CD8-positive, alpha-beta memory T cell (primary cell): ENCODE data around the gene ASPSCR1. TPM values are rescaled to one million over a fixed set of nuclear protein-coding genes. Genes with fewer than 3 reads are reported as not detected.

ENCODE experiments used
- CTCF ChIA-PET: fragments of 350-600 bp; sonication (Branson Sonifier 250); formaldehyde crosslinking; loops from one replicate; lab custom pipeline; 2021; ENCODE audit warnings: antibody characterized with exemption; lab: Charles Lee
- POLR2A ChIA-PET: fragments of 350-600 bp; sonication (Branson Sonifier 250); formaldehyde crosslinking; loops from one replicate; lab custom pipeline; 2021; ENCODE audit warnings: antibody characterized with exemption; lab: Charles Lee
- DNase-seq, 5 donors: peaks; one replicate each; pipeline versions ENCODE4 v3.0.0 to v3.0.0-alpha.2; 2020 to 2022; ENCODE audit warnings: mixed read lengths in 1 of 5
- H3K27ac ChIP-seq: one replicate; pipeline ENCODE4 v1.7.0; 2013; ENCODE audit warnings: low read depth, mild to moderate bottlenecking, low read length, moderate library complexity
- H3K27me3 ChIP-seq: 2 replicates; pipeline ENCODE4 v1.7.0; 2013; ENCODE audit warnings: low read length, mild to moderate bottlenecking; ENCODE audit not compliant: insufficient read depth, poor library complexity, severe bottlenecking
- H3K36me3 ChIP-seq: 2 replicates; pipeline ENCODE4 v1.7.0; 2013; ENCODE audit warnings: mild to moderate bottlenecking, low read length, moderate library complexity; ENCODE audit not compliant: insufficient read depth
- H3K4me1 ChIP-seq: 2 replicates; pipeline ENCODE4 v1.7.0; 2013; ENCODE audit warnings: mild to moderate bottlenecking, low read length, moderate library complexity; ENCODE audit not compliant: insufficient read depth
- H3K4me3 ChIP-seq: 2 replicates; pipeline ENCODE4 v1.7.0; 2013; ENCODE audit warnings: mild to moderate bottlenecking, low read length
- H3K9me3 ChIP-seq: 2 replicates; pipeline ENCODE4 v1.7.0; 2013; ENCODE audit warnings: mild to moderate bottlenecking, low read length
- H3K27ac Mint-ChIP-seq, 8 donors: one replicate each; pipeline ENCODE4 v1.8.0; 2020 to 2021; ENCODE audit warnings: mixed read lengths in 8 of 8, mild to moderate bottlenecking in 6 of 8, inconsistent platforms in 3 of 8, moderate library complexity in 3 of 8
- H3K27me3 Mint-ChIP-seq, 2 donors: one replicate each; pipeline ENCODE4 v1.8.0; 2020 to 2021; ENCODE audit warnings: mixed read lengths in 2 of 2, mild to moderate bottlenecking in 1 of 2, moderate library complexity in 1 of 2
- H3K36me3 Mint-ChIP-seq, 3 donors: one replicate each; pipeline ENCODE4 v1.8.0; 2020 to 2021; ENCODE audit warnings: mixed read lengths in 3 of 3, inconsistent platforms in 1 of 3, mild to moderate bottlenecking in 1 of 3
- H3K4me1 Mint-ChIP-seq, 3 donors: one replicate each; pipeline ENCODE4 v1.8.0; 2020 to 2021; ENCODE audit warnings: mixed read lengths in 3 of 3, inconsistent platforms in 1 of 3, mild to moderate bottlenecking in 1 of 3
- H3K4me3 Mint-ChIP-seq, 7 donors: one replicate each; pipeline ENCODE4 v1.8.0; 2020 to 2021; ENCODE audit warnings: mixed read lengths in 7 of 7, mild to moderate bottlenecking in 6 of 7, moderate library complexity in 4 of 7, inconsistent platforms in 2 of 7
- H3K9me3 Mint-ChIP-seq, 5 donors: one replicate each; pipeline ENCODE4 v1.8.0; 2020 to 2022; ENCODE audit warnings: mixed read lengths in 5 of 5, mild to moderate bottlenecking in 3 of 5, moderate library complexity in 2 of 5, inconsistent platforms in 1 of 5
- polyA plus RNA-seq: library from polyadenylated mRNA; unstranded; fragments of 300-500 nt; fragmentation: Illumina TruSeq; gene quantifications from one replicate; pipeline ENCODE4 v1.2.3, GENCODE V29; 2021
- total RNA-seq, 2 experiments: library from RNA; stranded (reverse); gene quantifications; one replicate each; pipeline ENCODE4 v1.2.3, GENCODE V29; 2021

The ASPSCR1 gene
- total and polyA plus RNA-seq, 3 experiments from 2014 or later: 29.2 to 35.9 (median 32.0) TPM

- H3K4me3 Mint-ChIP-seq: peak overlapping the region in 1 of 7 donors; percentile 40
- no peaks in the 10 kb centered on the region for H3K27me3 ChIP-seq
Observed at GRCh38 chr17:81939881-81940385, 37.5 kb upstream of the ASPSCR1 start.

GRCh38 chr17:81940538-81941483 lies 36.6 kb upstream of the ASPSCR1 start:
- H3K4me3 ChIP-seq: no peak overlapping the region
- no peak overlapping the region for H3K27ac ChIP-seq
- ChIA-PET POLR2A (no interaction called here), CTCF (no interaction called here)
- Mint-ChIP-seq H3K4me1 (peaks cover 0 to 8% (median 4%) of the 10 kb centered on the region in 3 donors), H3K9me3 (no peaks in the 10 kb centered on the region), H3K27me3 (peaks cover 4 to 11% of the 10 kb centered on the region in 2 donors), H3K27ac (no peak overlapping the region), H3K36me3 (no peaks in the 10 kb centered on the region), H3K4me3 (no peak overlapping the region)
- no peaks in the 10 kb centered on the region for H3K27me3 ChIP-seq
- peaks cover 5% of the 10 kb centered on the region for H3K4me1 ChIP-seq
- H3K36me3 ChIP-seq: no peaks in the 10 kb centered on the region
- no peaks in the 10 kb centered on the region for H3K9me3 ChIP-seq
- DNase-seq: no peak

More at GRCh38 chr17:81939881-81940385, 37.5 kb upstream of the ASPSCR1 start:
- H3K27ac Mint-ChIP-seq: no peak overlapping the region
- no peaks in the 10 kb centered on the region for H3K36me3 ChIP-seq
- no peaks in the 10 kb centered on the region for H3K9me3 ChIP-seq
- ChIA-PET CTCF (no interaction called here), POLR2A (no interaction called here)
- no peaks in the 10 kb centered on the region for H3K36me3 Mint-ChIP-seq
- H3K27me3 Mint-ChIP-seq: peaks cover 4 to 11% of the 10 kb centered on the region in 2 donors
- H3K4me1 ChIP-seq: peaks cover 5% of the 10 kb centered on the region
- H3K4me3 ChIP-seq: no peak overlapping the region
- no peak overlapping the region for H3K27ac ChIP-seq
- peaks cover 0 to 8% (median 5%) of the 10 kb centered on the region in 3 donors for H3K4me1 Mint-ChIP-seq
- no peak for DNase-seq
- H3K9me3 Mint-ChIP-seq: no peaks in the 10 kb centered on the region

- no peaks in the 10 kb centered on the region for H3K36me3 Mint-ChIP-seq
- Histone ChIP-seq H3K36me3 (no peaks in the 10 kb centered on the region), H3K4me3 (no peak overlapping the region), H3K27me3 (no peaks in the 10 kb centered on the region), H3K9me3 (no peaks in the 10 kb centered on the region), H3K4me1 (peaks cover 3% of the 10 kb centered on the region), H3K27ac (no peak overlapping the region)
- H3K4me3 Mint-ChIP-seq: no peak overlapping the region
- H3K4me1 Mint-ChIP-seq: peaks cover 0 to 6% (median 3%) of the 10 kb centered on the region in 3 donors
- peaks cover 4 to 11% of the 10 kb centered on the region in 2 donors for H3K27me3 Mint-ChIP-seq
- H3K9me3 Mint-ChIP-seq: no peaks in the 10 kb centered on the region
- ChIA-PET POLR2A (no interaction called here), CTCF (interaction anchor here (1.8 kb wide), 1 partner anchor 18 kb away, joined by 7 read pairs; no protein-coding TSS in a partner anchor)
- H3K27ac Mint-ChIP-seq: no peak overlapping the region
- no peak for DNase-seq
Observed at GRCh38 chr17:81941484-81942166, 35.8 kb upstream of the ASPSCR1 start.

- no peaks in the 10 kb centered on the region for H3K27me3 ChIP-seq
- H3K4me3 ChIP-seq: no peak overlapping the region
- Mint-ChIP-seq H3K27ac (no peak overlapping the region), H3K4me3 (no peak overlapping the region), H3K27me3 (peaks cover 4 to 11% of the 10 kb centered on the region in 2 donors), H3K36me3 (no peaks in the 10 kb centered on the region), H3K4me1 (peaks cover 0 to 6% (median 3%) of the 10 kb centered on the region in 3 donors), H3K9me3 (no peaks in the 10 kb centered on the region)
- ChIA-PET CTCF (interaction anchor here (1.8 kb wide), 1 partner anchor 18 kb away, joined by 7 read pairs; no protein-coding TSS in a partner anchor), POLR2A (interaction anchor here (0.7 kb wide), 1 partner anchor 109 kb away, joined by 4 read pairs; no protein-coding TSS in a partner anchor)
- H3K36me3 ChIP-seq: no peaks in the 10 kb centered on the region
- H3K27ac ChIP-seq: no peak overlapping the region
- no peak for DNase-seq
- no peaks in the 10 kb centered on the region for H3K4me1 ChIP-seq
- no peaks in the 10 kb centered on the region for H3K9me3 ChIP-seq
Observed at GRCh38 chr17:81942167-81942553, 35.3 kb upstream of the ASPSCR1 start.

GRCh38 chr17:81944858-81945257 lies 32.6 kb upstream of the ASPSCR1 start:
- ChIA-PET POLR2A (no interaction called here), CTCF (interaction anchor here (1.3 to 1.7 kb wide), 2 partner anchors 14 to 16 kb away, joined by 3 to 7 read pairs; no protein-coding TSS in a partner anchor)
- H3K4me1 Mint-ChIP-seq: no peaks in the 10 kb centered on the region
- H3K4me3 Mint-ChIP-seq: no peak overlapping the region
- Histone ChIP-seq H3K9me3 (no peaks in the 10 kb centered on the region), H3K4me3 (no peak overlapping the region), H3K27ac (no peak overlapping the region), H3K4me1 (no peaks in the 10 kb centered on the region), H3K36me3 (no peaks in the 10 kb centered on the region), H3K27me3 (no peaks in the 10 kb centered on the region)
- no peaks in the 10 kb centered on the region for H3K36me3 Mint-ChIP-seq
- H3K27ac Mint-ChIP-seq: no peak overlapping the region
- no peak for DNase-seq
- peaks cover 0 to 11% of the 10 kb centered on the region in 2 donors for H3K27me3 Mint-ChIP-seq
- H3K9me3 Mint-ChIP-seq: no peaks in the 10 kb centered on the region

- Mint-ChIP-seq H3K4me1 (peaks cover 0 to 3% (median 0%) of the 10 kb centered on the region in 3 donors), H3K27ac (peak within 1 kb of the TSS in 2 of 8 donors; percentile 46 to 55), H3K27me3 (peaks cover 0 to 4% of the 10 kb centered on the region in 2 donors), H3K36me3 (no peaks in the 10 kb centered on the region), H3K9me3 (no peaks in the 10 kb centered on the region), H3K4me3 (no peak within 1 kb of the TSS)
- no peak within 1 kb of the TSS for H3K4me3 ChIP-seq
- H3K4me1 ChIP-seq: no peaks in the 10 kb centered on the region
- no peaks in the 10 kb centered on the region for H3K27me3 ChIP-seq
- no peaks in the 10 kb centered on the region for H3K9me3 ChIP-seq
- no peak for DNase-seq
- no peak within 1 kb of the TSS for H3K27ac ChIP-seq
- H3K36me3 ChIP-seq: no peaks in the 10 kb centered on the region
- POLR2A ChIA-PET: no interaction called here
- CTCF ChIA-PET: interaction anchor here (2.0 kb wide), 1 partner anchor 13 kb away, joined by 10 read pairs; no protein-coding TSS in a partner anchor
Observed at GRCh38 chr17:81947189-81947588, 30.2 kb upstream of the ASPSCR1 start, which contains the start of gene MYADML2. Gene MYADML2, minus strand, starts transcription at chr17:81947233. Its CDS starts 5,492 bp downstream, at chr17:81941741.

- H3K36me3 ChIP-seq: no peaks in the 10 kb centered on the region
- Mint-ChIP-seq H3K27me3 (no peaks in the 10 kb centered on the region), H3K4me3 (no peak overlapping the region), H3K36me3 (no peaks in the 10 kb centered on the region), H3K27ac (peak overlapping the region in 1 of 8 donors; percentile 87), H3K9me3 (no peaks in the 10 kb centered on the region), H3K4me1 (peaks cover 0 to 3% (median 0%) of the 10 kb centered on the region in 3 donors)
- ChIA-PET CTCF (interaction anchor here (2.0 kb wide), 1 partner anchor 11 kb away, joined by 10 read pairs; no protein-coding TSS in a partner anchor), POLR2A (no interaction called here)
- no peaks in the 10 kb centered on the region for H3K4me1 ChIP-seq
- no peak for DNase-seq
- H3K27ac ChIP-seq: no peak overlapping the region
- no peak overlapping the region for H3K4me3 ChIP-seq
- no peaks in the 10 kb centered on the region for H3K9me3 ChIP-seq
- no peaks in the 10 kb centered on the region for H3K27me3 ChIP-seq
Observed at GRCh38 chr17:81948635-81949378, 28.6 kb upstream of the ASPSCR1 start.
